HG03066 (cell line): ENCODE data around the gene C1QA.

ENCODE experiments used
- ATAC-seq: cut with Tn5 transposase; IDR thresholded peaks from one replicate; pipeline ENCODE4 v1.9.1; 2021; ENCODE audit warnings: low read depth; ENCODE audit not compliant: unreplicated experiment

The C1QA gene, protein sequence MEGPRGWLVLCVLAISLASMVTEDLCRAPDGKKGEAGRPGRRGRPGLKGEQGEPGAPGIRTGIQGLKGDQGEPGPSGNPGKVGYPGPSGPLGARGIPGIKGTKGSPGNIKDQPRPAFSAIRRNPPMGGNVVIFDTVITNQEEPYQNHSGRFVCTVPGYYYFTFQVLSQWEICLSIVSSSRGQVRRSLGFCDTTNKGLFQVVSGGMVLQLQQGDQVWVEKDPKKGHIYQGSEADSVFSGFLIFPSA

DNA sequence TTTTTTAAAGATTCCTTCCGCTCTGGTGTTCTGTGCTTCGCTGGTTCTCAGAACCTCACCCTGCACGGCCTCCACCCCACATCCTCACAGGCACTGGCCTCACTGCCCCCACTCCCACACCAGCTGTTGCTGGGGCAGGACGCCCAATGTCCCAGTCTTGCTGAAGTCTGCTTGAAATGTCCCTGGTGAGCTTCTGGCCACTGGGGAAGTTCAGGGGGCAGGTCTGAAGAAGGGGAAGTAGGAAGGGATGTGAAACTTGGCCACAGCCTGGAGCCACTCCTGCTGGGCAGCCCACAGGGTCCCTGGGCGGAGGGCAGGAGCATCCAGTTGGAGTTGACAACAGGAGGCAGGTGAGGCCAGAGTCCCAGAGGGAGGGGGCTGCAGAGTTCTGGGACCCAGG, at the start of gene C1QA:
C1QA (plus strand) TSS at position 276 of the 400 bp plus-strand sequence. CDS start 989 bp downstream, outside the sequence.
- no peak for ATAC-seq

DNA sequence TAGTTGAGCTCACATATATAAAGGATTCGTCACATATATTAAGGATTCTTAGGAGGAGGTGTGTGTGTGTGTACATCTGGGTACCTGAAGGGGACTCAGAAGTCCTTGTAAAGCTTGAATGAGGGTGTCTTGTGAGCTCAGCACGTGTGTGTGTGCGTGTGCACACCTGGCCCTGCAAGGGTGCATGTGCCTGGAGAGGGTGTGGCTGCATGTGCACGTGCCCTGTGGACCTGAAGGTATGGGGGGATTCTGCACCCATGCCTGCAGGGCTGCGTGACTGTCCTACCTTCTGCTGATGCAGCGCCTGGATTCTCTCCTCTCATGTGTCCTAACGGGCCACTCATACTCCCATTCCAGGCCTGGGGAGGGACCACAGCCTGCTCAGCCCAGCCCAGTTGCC, 49.2 kb upstream of the C1QA start:
- ATAC-seq, result no peak

DNA sequence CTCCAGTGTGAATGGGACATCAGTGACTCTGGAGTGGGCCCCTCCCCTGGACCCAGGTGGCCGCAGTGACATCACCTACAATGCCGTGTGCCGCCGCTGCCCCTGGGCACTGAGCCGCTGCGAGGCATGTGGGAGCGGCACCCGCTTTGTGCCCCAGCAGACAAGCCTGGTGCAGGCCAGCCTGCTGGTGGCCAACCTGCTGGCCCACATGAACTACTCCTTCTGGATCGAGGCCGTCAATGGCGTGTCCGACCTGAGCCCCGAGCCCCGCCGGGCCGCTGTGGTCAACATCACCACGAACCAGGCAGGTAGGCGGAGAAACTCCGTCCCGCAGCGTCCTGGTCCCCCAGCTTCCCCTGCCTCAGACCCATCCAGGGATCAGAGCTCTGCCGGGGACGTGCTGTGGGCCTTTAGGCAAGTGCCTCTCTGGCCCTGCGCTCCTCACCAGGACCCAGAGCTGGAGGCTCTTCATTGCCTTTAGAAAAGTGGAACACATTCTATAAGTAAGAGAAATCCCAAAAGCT, 47.5 kb upstream of the C1QA start:
- no peak for ATAC-seq

DNA sequence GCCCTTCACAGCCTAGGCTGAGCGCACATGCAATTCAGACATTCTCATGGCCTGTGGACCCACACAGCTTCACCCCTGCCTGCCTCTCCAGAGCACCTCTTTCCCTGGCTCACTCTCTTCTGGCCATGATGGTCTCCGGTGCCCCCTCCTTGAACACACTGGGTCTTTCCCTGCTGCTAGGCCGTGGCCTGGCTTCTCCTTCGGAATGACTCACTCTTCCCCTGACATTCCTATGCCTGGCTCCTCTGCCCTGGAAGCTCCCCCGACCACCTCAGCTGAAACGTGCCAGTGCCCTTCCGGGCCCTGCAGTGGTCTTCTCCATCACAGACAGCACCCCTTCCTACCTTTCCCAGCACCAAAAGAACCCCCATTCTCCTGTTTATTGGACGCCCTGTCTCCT, 44.9 kb upstream of the C1QA start:
- ATAC-seq, result no peak

DNA sequence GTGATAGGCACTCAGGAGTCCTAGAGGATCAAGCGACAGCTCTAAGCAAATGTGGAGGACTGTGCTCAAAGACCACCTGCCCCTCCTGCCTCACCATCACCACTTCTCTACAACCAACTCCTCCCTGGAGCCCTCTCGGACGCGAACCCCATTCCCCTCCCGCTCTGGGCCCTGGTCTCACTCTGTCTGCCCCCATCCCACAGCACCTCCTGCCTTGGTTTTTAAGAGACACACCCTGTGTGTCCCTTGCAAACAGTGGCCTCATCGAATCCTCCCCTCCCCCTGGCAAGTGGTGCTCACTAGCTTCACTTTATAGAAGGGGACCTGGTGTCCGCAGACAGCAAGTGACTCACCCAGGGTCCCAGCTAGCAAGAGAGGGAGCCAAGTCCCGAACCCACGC, 44.4 kb upstream of the C1QA start:
- ATAC-seq, result no peak

DNA sequence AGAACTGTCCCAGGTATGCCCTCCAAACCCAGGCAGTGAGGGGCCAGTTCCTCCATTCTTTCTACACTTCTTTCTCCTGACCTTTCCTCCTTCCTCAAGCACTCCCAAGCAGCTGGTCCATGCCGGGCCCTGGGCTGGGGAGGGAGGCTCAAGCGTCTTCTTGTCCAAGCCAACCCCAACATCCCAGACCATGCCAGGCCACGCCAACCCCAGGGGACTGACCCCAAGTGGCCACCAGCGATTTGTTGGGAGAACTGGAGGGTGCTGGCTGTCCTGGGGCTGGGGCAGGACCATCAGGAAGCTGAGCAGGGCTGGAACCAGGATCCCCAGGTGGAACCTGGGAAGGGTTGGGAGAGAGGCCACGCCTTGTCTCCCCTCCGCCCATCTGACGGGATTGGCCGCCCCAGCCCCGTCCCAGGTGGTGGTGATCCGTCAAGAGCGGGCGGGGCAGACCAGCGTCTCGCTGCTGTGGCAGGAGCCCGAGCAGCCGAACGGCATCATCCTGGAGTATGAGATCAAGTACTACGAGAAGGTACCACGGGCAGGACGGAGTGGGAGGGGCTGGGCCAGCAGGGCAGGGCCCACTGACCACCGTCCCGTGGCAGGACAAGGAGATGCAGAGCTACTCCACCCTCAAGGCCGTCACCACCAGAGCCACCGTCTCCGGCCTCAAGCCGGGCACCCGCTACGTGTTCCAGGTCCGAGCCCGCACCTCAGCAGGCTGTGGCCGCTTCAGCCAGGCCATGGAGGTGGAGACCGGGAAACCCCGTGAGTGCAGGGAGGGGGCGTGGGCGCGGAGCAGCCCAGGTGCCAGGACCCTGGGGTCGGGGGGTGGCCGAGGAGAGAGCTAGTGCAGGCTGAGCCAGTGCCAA, 43.3 kb upstream of the C1QA start:
- ATAC-seq, result no peak

DNA sequence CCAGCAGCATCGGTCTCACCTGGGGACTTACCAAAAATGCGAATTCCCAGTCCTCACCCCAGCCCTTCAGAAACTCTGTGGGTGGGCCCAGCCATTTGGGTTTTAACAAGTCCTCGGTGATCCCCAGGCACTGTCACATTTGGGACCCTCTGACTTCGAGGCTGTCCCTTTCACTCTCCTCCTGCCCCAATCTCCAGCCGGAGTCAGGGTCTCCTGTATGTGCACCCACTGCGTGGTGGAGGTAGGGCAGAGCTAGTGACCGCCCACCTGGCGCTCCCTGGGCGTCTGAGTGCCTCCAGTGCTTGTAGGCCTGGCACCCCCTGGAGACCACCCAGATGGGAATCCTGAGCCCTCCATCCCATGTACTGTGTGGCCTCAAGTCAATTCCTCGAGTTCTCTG, 42.0 kb upstream of the C1QA start:
- ATAC-seq, result no peak

DNA sequence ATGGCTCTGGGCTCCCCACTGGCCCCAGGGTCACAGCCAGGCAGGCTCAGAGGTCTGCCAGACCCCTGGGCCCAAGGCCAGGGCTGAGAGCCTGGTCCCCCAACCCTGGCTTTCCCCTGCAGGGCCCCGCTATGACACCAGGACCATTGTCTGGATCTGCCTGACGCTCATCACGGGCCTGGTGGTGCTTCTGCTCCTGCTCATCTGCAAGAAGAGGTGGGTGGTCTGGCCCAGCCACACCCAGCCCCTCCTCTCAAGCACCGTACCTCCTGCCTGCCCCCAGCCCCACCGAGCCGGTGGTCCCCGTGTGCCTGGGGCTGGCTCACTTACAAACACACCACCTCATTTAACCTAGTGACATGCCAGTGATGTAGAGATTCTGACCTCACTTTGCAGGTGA, 41.3 kb upstream of the C1QA start:
- ATAC-seq, result no peak

DNA sequence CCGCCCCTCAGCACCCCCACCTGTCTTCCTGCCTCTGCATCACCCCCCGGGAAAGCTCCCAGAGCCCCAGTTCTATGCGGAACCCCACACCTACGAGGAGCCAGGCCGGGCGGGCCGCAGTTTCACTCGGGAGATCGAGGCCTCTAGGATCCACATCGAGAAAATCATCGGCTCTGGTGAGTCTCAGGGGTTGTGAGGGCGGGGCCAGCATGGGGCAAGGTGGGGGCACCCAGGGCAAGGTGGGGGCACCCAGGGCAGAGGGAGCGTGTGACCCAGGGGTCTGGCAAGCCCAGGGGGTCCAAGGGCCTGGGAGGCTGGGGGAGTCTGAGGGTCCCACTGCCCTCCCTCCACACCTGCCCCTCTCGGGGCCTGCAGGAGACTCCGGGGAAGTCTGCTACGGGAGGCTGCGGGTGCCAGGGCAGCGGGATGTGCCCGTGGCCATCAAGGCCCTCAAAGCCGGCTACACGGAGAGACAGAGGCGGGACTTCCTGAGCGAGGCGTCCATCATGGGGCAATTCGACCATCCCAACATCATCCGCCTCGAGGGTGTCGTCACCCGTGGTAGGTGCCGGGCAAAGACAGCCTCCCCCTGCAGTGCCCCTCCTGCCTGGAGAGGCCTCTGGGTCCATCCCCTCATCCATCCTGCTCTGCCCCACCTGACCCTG, 39.0 kb upstream of the C1QA start:
- ATAC-seq, result no peak

DNA sequence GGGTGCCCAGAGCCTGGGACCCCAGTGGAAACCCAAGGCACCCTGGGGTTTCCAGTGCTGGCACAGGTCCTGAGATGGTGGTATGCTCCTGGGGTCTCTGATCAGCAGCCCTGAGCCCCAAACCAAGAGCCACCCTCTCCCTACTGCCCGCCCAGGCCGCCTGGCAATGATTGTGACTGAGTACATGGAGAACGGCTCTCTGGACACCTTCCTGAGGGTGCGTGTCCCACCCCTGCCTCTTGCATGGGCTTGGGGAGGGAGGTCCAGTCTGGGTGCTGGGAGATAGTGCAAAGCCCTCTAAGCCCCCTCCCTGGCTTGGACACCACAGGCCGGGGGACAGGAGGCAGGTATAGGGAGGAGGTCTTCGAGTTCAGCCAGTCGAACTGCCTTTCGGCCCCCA, 38.4 kb upstream of the C1QA start:
- no peak for ATAC-seq

DNA sequence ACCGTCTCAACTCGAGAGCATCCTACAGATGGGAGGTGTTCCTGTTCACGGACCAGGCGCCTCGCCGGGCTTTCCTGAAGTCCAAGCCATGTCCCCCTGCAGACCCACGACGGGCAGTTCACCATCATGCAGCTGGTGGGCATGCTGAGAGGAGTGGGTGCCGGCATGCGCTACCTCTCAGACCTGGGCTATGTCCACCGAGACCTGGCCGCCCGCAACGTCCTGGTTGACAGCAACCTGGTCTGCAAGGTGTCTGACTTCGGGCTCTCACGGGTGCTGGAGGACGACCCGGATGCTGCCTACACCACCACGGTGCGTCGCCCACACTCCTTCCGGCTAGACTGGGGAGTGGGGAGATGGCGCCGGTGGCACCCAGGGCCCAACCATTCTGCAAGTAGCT, 37.7 kb upstream of the C1QA start:
- no peak for ATAC-seq

DNA sequence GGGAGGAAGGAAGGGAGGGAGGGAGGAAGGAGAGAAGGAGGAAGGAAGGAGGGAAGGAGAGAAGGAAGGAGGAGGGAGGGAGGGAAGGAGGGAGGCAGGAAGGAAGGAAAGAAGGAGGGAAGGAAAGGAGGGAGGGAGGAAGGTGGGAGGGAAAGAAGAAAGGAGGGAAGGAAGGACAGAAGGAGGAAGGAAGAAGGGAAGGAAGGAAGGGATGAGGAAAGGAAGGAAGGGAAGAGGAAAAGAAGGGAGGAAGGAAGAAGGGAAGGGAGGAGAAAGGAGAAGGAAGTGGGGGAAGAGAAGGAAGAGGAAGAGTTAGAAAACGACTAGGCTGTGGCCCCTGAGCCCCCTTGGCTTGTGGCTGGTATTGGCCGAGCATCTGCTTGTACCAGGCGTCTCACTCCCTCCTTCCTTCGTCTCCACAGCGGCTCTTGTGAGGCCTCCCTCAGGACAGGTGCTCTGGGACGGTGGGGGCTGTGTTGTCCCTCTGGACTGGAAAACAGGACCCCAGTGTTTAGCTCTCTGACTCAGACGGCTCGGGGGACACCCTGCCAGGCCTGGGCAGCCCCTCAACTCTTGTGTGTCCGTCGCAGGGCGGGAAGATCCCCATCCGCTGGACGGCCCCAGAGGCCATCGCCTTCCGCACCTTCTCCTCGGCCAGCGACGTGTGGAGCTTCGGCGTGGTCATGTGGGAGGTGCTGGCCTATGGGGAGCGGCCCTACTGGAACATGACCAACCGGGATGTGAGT, 36.2 kb upstream of the C1QA start:
- no peak for ATAC-seq

DNA sequence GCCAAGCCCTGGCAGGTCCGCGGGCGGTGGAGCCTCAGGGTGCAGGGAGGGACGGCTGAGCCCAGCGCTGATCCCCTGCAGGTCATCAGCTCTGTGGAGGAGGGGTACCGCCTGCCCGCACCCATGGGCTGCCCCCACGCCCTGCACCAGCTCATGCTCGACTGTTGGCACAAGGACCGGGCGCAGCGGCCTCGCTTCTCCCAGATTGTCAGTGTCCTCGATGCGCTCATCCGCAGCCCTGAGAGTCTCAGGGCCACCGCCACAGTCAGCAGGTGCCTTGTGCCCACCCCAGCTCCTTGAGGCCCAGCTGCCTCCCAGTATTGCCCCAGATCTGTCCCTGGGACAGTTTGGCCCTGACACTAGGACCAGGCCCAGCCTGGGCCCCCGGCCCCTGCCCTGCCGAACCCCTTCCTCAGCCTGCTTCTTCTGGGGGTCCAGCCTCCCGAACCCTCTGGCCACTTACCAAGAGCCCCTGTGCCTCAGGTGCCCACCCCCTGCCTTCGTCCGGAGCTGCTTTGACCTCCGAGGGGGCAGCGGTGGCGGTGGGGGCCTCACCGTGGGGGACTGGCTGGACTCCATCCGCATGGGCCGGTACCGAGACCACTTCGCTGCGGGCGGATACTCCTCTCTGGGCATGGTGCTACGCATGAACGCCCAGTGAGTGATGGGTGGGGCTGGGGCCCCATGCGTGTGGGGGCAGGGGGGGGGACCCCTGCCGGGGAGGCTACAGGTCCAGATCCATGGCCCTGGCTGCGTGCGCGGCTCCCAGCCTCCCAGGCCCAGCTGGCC, 35.4 kb upstream of the C1QA start:
- ATAC-seq, result no peak

DNA sequence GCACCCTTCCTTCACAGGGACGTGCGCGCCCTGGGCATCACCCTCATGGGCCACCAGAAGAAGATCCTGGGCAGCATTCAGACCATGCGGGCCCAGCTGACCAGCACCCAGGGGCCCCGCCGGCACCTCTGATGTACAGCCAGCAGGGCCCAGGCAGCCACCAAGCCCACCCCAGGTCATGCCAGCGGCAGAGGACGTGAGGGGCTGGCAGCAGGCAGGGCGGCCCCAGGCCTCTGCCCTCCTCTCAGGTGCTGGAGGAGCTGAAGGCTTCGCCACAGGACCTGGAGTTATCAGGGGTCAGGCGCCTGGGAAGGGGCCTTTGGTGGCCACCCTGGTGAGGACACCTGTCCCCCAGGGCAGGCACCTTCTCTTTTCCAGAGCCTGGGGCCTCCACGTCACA, 34.8 kb upstream of the C1QA start:
- no peak for ATAC-seq

DNA sequence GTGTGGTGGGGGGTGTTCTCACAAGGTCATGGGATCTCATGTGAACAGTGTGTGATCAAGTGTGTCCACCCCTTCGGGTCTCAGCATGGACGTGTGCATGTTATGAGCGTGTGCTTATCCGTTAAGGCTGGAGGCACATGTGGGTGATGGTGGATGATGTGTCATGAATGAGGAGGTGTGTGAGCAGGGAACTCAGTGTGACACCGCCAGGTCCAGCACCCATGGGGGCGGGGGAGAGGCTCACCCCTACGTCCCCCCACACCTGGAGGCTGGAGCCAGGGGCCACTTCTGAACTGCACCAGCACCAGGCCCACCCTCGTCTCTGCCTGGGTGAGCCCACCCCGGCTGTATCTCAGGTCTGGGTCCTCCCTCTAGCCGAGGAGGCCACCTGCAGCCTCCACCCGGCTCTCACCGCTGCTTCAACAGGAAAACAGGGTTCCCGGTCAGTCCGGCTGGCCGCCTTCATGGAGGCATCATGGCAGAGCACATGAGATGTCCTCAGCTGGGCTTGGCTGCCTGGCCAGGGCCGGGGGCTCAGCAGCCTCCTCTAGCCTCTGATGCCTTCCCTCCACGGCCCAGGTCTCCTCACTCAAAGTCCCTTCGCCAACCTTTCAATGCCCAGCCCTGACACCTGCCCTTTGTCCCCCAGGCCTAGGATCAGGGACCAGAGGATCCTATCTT, 34.2 kb upstream of the C1QA start:
- ATAC-seq, result no peak

DNA sequence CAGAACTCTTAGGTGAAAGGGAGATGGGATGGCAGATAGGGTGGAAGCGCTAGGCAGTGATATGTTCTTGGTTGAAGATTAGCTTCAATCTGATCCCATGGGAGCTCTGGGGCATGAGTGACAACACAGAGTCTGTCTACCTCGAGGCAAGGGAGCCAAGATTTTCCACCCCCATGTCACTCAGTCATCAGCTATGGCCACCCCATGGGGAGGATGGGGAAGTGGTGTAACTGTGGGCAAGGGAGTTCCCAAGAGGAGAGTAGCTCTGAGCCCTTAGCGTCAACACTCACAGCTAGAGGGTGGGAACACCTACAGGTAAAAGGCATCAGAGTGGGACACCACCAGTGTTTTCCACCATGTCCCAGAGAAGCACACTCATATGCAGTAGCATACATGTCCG, 30.3 kb upstream of the C1QA start:
- ATAC-seq, result no peak

DNA sequence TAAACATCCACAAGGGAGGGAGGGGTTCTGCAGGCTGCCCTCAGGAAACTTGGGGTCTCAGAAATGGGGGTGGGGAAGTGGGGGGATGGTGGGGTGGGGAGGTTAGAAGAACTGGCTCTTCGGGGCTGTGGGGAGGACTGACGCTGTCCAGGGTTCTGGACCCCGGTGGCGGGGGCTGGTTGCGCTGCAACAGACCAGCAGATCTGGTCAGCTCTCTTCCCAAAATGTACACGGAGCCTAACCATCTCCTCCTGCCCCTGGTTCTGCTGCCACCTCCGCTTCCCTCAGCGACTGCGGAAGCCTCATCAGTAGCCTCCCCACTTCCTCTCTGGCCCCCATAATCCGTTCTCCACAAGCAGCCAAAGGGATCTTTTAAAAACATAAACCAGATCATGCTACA, 29.3 kb upstream of the C1QA start:
- ATAC-seq, result no peak

DNA sequence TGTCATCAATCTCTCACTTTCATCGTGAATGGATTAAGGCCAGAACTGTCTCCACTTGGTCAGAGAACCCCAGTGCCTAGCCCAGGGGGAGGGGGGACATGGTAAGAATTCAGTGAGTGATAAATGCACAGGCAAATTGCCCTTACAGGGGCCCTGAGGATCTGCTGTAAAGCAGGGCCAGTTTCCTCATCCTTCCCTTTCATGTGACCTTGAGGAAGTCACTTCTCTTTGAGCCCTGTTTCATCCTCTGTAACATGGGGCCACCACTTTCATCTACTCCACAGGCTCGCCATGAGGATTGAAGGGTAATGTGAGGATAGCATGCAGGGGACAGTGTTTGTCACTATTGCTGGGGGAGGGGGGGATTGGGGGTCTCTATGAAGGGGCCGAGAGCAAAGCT, 28.1 kb upstream of the C1QA start:
- ATAC-seq, result no peak

DNA sequence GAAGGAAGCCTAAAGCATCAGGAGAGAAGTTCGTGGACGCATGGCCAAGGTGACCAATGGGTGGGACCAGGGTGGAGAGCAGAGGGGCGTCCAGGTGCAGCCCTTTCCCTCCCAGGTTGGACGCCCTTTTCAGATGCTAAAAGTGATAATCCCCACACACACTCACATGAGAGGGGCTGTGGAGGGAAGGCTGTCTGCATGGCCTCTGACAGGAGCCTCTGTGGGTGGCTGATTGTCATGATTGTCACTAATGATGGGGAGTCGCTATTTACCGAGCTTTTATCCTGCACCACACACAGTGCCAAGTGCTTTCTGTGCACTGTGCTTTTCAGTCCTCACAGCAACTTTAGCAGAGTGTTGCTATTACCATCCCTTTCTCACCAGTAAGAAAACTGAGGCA, 27.1 kb upstream of the C1QA start:
- no peak for ATAC-seq
